Measurements from ENCODE around the gene CPT2. TPM values are rescaled to one million over a fixed set of nuclear protein-coding genes. Genes with fewer than 3 reads are reported as not detected.

CPT2 gene
- total RNA-seq, 1 donor = 20.6 TPM

GRCh38 chr1:53158900-53159299, 37.7 kb upstream of the CPT2 start:
- Histone ChIP-seq H3K36me3 (ENCODE audit: insufficient read depth, low read length) (no peaks in the 10 kb centered on the region), H3K4me2 (ENCODE audit: insufficient read depth, low read length) (no peak overlapping the region), H3K27ac (ENCODE audit: low read depth, low read length) (no peak overlapping the region), H3K27me3 (ENCODE audit: insufficient read depth, low read length) (no peaks in the 10 kb centered on the region), H3K79me2 (ENCODE audit: insufficient read depth, low read length) (no peaks in the 10 kb centered on the region), H3K4me3 (ENCODE audit: insufficient read depth, low read length) (no peak overlapping the region), H3K4me1 (ENCODE audit: insufficient read depth, low read length) (peaks cover 5% of the 10 kb centered on the region), H3K9me3 (ENCODE audit: low read depth, low read length) (no peaks in the 10 kb centered on the region), H4K20me1 (ENCODE audit: insufficient read depth, low read length) (no peaks in the 10 kb centered on the region), H2AFZ (ENCODE audit: low read length) (no peak overlapping the region)
- no peak for TF ChIP-seq CTCF (IDR thresholded peaks at IDR 0.05; ENCODE audit: extremely low read depth, low read depth, low read length)
- peak; percentile 1 for DNase-seq (ENCODE audit: insufficient read length, low spot score, missing footprints)

- Histone ChIP-seq H4K20me1 (ENCODE audit: insufficient read depth, low read length) (no peaks in the 10 kb centered on the region), H3K79me2 (ENCODE audit: insufficient read depth, low read length) (no peaks in the 10 kb centered on the region), H3K9me3 (ENCODE audit: low read depth, low read length) (no peaks in the 10 kb centered on the region), H3K27me3 (ENCODE audit: insufficient read depth, low read length) (no peaks in the 10 kb centered on the region), H3K4me2 (ENCODE audit: insufficient read depth, low read length) (no peak overlapping the region), H3K36me3 (ENCODE audit: insufficient read depth, low read length) (no peaks in the 10 kb centered on the region), H3K27ac (ENCODE audit: low read depth, low read length) (no peak overlapping the region), H3K4me3 (ENCODE audit: insufficient read depth, low read length) (no peak overlapping the region), H2AFZ (ENCODE audit: low read length) (no peak overlapping the region), H3K4me1 (ENCODE audit: insufficient read depth, low read length) (no peaks in the 10 kb centered on the region)
- peak; percentile 3 for DNase-seq (ENCODE audit: insufficient read length, low spot score, missing footprints)
- TF ChIP-seq CTCF (IDR thresholded peaks at IDR 0.05; ENCODE audit: extremely low read depth, low read depth, low read length) = no peak
These were observed 35.7 kb upstream of the CPT2 start for GRCh38 chr1:53160924-53161378.

GRCh38 chr1:53162621-53163020, 34.0 kb upstream of the CPT2 start:
- Histone ChIP-seq H2AFZ (ENCODE audit: low read length) (peak overlapping the region; percentile 18), H4K20me1 (ENCODE audit: insufficient read depth, low read length) (no peaks in the 10 kb centered on the region), H3K36me3 (ENCODE audit: insufficient read depth, low read length) (no peaks in the 10 kb centered on the region), H3K27ac (ENCODE audit: low read depth, low read length) (no peak overlapping the region), H3K4me1 (ENCODE audit: insufficient read depth, low read length) (peaks cover 7% of the 10 kb centered on the region), H3K4me3 (ENCODE audit: insufficient read depth, low read length) (no peak overlapping the region), H3K9me3 (ENCODE audit: low read depth, low read length) (no peaks in the 10 kb centered on the region), H3K79me2 (ENCODE audit: insufficient read depth, low read length) (no peaks in the 10 kb centered on the region), H3K4me2 (ENCODE audit: insufficient read depth, low read length) (no peak overlapping the region), H3K27me3 (ENCODE audit: insufficient read depth, low read length) (no peaks in the 10 kb centered on the region)
- no peak for DNase-seq (ENCODE audit: insufficient read length, low spot score, missing footprints)
- no peak for TF ChIP-seq CTCF (IDR thresholded peaks at IDR 0.05; ENCODE audit: extremely low read depth, low read depth, low read length)

GRCh38 chr1:53163291-53163768, 33.3 kb upstream of the CPT2 start:
- Histone ChIP-seq H4K20me1 (ENCODE audit: insufficient read depth, low read length) (no peaks in the 10 kb centered on the region), H3K4me3 (ENCODE audit: insufficient read depth, low read length) (no peak overlapping the region), H3K9me3 (ENCODE audit: low read depth, low read length) (no peaks in the 10 kb centered on the region), H3K79me2 (ENCODE audit: insufficient read depth, low read length) (no peaks in the 10 kb centered on the region), H3K4me1 (ENCODE audit: insufficient read depth, low read length) (peaks cover 7% of the 10 kb centered on the region), H3K27me3 (ENCODE audit: insufficient read depth, low read length) (no peaks in the 10 kb centered on the region), H3K27ac (ENCODE audit: low read depth, low read length) (no peak overlapping the region), H2AFZ (ENCODE audit: low read length) (no peak overlapping the region), H3K4me2 (ENCODE audit: insufficient read depth, low read length) (no peak overlapping the region), H3K36me3 (ENCODE audit: insufficient read depth, low read length) (no peaks in the 10 kb centered on the region)
- no peak for TF ChIP-seq CTCF (IDR thresholded peaks at IDR 0.05; ENCODE audit: extremely low read depth, low read depth, low read length)
- DNase-seq (ENCODE audit: insufficient read length, low spot score, missing footprints) = peak; percentile 62
